K562 (cell line): ENCODE results near the gene ZBTB48. TPM values are rescaled to one million over a fixed set of nuclear protein-coding genes. Genes with fewer than 3 reads are reported as not detected.
A peak's percentile ranks its signal among the peaks of the same experiment; 100 is the strongest.

Experiments
- CEBPB ChIP-seq: fragments of 450-650 bp; IDR thresholded peaks from 2 replicates; pipeline ENCODE4 v1.6.1; 2016; ENCODE audit warnings: missing genetic modification characterization, missing compliant biosample characterization
- CEBPG ChIP-seq, 3 experiments: fragments of 200-800 bp in 1 of 3; sonication (Bioruptor generic) in 1 of 3; sonication (generic) in 1 of 3; formaldehyde crosslinking in 1 of 3; IDR thresholded peaks in 2 of 3; conservative IDR thresholded peaks in 1 of 3; 2 replicates each; pipeline versions ENCODE4 v1.6.1 to v1.8.0; 2016 to 2022; ENCODE audit warnings: missing compliant biosample characterization in 2 of 3, missing genetic modification characterization in 2 of 3, mild to moderate bottlenecking in 1 of 3, missing genetic modification reagents in 1 of 3
- EGR1 ChIP-seq: fragments of 450-650 bp; conservative IDR thresholded peaks from 2 replicates; pipeline ENCODE4 v1.6.1; 2017; ENCODE audit warnings: mild to moderate bottlenecking
- FOSL1 ChIP-seq: fragments of 200-800 bp; sonication (Bioruptor generic); conservative IDR thresholded peaks from 2 replicates; pipeline ENCODE4 v1.6.1; 2016; ENCODE audit warnings: missing genetic modification characterization, missing compliant biosample characterization
- GATA2 ChIP-seq: sonication (generic); formaldehyde crosslinking; IDR thresholded peaks from 2 replicates; pipeline ENCODE4 v1.4.0; 2020; ENCODE audit warnings: mild to moderate bottlenecking, missing genetic modification reagents
- HNRNPL ChIP-seq: fragments of 200-400 bp; formaldehyde crosslinking; IDR thresholded peaks from 2 replicates; pipeline ENCODE4 v1.6.1; 2017; ENCODE audit warnings: low read depth, mild to moderate bottlenecking, low read length
- MAZ ChIP-seq, 2 experiments: fragments of 450-650 bp in 1 of 2; sonication (generic) in 1 of 2; formaldehyde crosslinking; IDR thresholded peaks in 1 of 2; conservative IDR thresholded peaks in 1 of 2; 2 replicates each; pipeline versions ENCODE4 v1.4.0 to v1.5.0; 2020; ENCODE audit warnings: mild to moderate bottlenecking in 1 of 2, missing genetic modification reagents in 1 of 2
- RAD21 ChIP-seq, 2 experiments: fragments of 250-450 bp in 1 of 2; fragments of 450-650 bp in 1 of 2; sonication (Bioruptor Pico) in 1 of 2; formaldehyde crosslinking in 1 of 2; IDR thresholded peaks in 1 of 2; conservative IDR thresholded peaks in 1 of 2; 2 replicates each; pipeline versions ENCODE4 v1.4.0 to v1.8.0; 2020 to 2022; ENCODE audit warnings: mild to moderate bottlenecking in 2 of 2, moderate library complexity in 1 of 2
- SP1 ChIP-seq: sonication (generic); formaldehyde crosslinking; IDR thresholded peaks from 2 replicates; pipeline ENCODE4 v1.8.1; 2022; ENCODE audit warnings: mild to moderate bottlenecking, missing genetic modification reagents
- ZFP30 ChIP-seq: fragments of 250-450 bp; sonication (Bioruptor Pico); IDR thresholded peaks from 2 replicates; pipeline ENCODE4 v1.8.0; 2022; ENCODE audit warnings: moderate library complexity, mild to moderate bottlenecking, inconsistent platforms, borderline replicate concordance
- ZNF830 ChIP-seq: fragments of 250-450 bp; sonication (Bioruptor Pico); IDR thresholded peaks from 2 replicates; pipeline ENCODE4 v1.5.0; 2021; ENCODE audit warnings: mild to moderate bottlenecking
- polyA plus RNA-seq, 8 experiments: library from polyadenylated mRNA; depleted of rRNA in 4 of 8; stranded (reverse) in 5 of 8; unstranded in 3 of 8; fragments of >200 nt; fragmentation: Nextera tagmentation in 2 of 8; fragmentation: Illumina TruSeq in 1 of 8; extraction: Ambion mirVana in 2 of 8; extraction: Trizol in 1 of 8; gene quantifications; 2 replicates each; pipeline versions ENCODE4 v1.2.1 to v1.2.3, GENCODE V29; 2011 to 2014; ENCODE audit warnings: inconsistent platforms in 1 of 8, missing spikeins in 1 of 8
- total RNA-seq, 7 experiments: library from RNA; depleted of rRNA in 6 of 7; stranded (reverse); fragments of >200 nt in 6 of 7; fragmentation: Illumina TruSeq in 2 of 7; extraction: Trizol in 2 of 7; gene quantifications; 2 replicates each; pipeline versions ENCODE4 v1.2.1 to v1.2.3, GENCODE V29; 2011 to 2021; ENCODE audit warnings: low replicate concordance in 1 of 7
- TF ChIP-seq, protein P1 (sequence below), 2 experiments: fragments of 450-650 bp; conservative IDR thresholded peaks; 2 replicates each; pipeline ENCODE4 v1.6.1; 2017; ENCODE audit warnings: mild to moderate bottlenecking in 2 of 2, moderate library complexity in 2 of 2
- TF ChIP-seq, protein P2 (sequence below): fragments of 250-450 bp; sonication (Bioruptor Pico); IDR thresholded peaks from 2 replicates; pipeline ENCODE4 v1.4.0; 2020; ENCODE audit warnings: mild to moderate bottlenecking, moderate library complexity, borderline replicate concordance
- TF ChIP-seq, protein P3 (sequence below): fragments of 450-650 bp; IDR thresholded peaks from 2 replicates; pipeline ENCODE4 v1.6.1; 2016; ENCODE audit warnings: borderline replicate concordance
- TF ChIP-seq, protein P4 (sequence below): fragments of 450-650 bp; IDR thresholded peaks from 2 replicates; pipeline ENCODE4 v1.6.1; 2018; ENCODE audit not compliant: partially characterized antibody

ZBTB48 gene
- total and polyA plus RNA-seq, 9 of the 15 experiments (the other 6 are each of a cell fraction or from before 2014, with no cell fraction given): 1.9 to 66.9 (median 29.5) TPM

DNA sequence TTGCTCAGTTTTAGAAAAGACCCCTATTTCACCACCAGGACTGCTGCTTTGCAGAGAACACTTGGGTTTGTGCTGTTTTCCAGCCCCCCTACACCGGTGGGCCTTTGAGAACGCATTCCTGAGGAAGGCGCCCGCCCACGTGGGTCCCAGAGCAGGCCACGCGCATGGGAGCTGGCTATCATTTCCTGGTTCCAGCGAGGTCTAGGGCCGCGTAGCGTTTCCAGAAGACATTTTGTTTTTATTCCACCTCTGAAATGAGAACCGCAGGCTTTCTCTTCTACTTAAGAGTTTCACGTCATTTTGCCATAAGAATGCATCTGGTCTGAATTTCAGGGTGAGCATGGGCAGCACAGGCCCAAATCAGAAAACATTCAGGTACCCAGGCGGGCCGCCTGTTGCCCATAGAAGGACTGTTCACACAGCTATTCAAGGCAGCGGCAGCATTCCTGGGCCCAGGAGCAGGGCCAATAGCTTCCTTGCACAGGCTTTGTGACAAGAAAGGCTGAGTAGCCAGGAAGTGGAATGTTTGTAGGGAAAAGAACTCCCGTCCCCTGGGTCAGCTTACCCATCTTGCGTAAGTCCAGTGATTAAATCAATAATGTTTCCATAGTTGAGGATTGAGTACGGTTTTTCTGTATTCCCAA, 24.2 kb downstream of the ZBTB48 start (continued):
- TF ChIP-seq, protein P1, sequence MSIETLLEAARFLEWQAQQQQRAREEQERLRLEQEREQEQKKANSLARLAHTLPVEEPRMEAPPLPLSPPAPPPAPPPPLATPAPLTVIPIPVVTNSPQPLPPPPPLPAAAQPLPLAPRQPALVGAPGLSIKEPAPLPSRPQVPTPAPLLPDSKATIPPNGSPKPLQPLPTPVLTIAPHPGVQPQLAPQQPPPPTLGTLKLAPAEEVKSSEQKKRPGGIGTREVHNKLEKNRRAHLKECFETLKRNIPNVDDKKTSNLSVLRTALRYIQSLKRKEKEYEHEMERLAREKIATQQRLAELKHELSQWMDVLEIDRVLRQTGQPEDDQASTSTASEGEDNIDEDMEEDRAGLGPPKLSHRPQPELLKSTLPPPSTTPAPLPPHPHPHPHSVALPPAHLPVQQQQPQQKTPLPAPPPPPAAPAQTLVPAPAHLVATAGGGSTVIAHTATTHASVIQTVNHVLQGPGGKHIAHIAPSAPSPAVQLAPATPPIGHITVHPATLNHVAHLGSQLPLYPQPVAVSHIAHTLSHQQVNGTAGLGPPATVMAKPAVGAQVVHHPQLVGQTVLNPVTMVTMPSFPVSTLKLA (conservative IDR thresholded peaks at IDR 0.05): peak; percentile 97 to 98
- 0 out of 2 replicates have a peak, but pooled peaks have one; percentile 19 for TF ChIP-seq CEBPG (CRISPR knock-in tag; IDR thresholded peaks at IDR 0.05)
- TF ChIP-seq CEBPG (tag; conservative IDR thresholded peaks at IDR 0.05 in 1 of 2, IDR thresholded peaks at IDR 0.05 in 1 of 2): 0 out of 4 replicates have a peak, but pooled peaks have one; percentile 32 to 35
- TF ChIP-seq, protein P2, sequence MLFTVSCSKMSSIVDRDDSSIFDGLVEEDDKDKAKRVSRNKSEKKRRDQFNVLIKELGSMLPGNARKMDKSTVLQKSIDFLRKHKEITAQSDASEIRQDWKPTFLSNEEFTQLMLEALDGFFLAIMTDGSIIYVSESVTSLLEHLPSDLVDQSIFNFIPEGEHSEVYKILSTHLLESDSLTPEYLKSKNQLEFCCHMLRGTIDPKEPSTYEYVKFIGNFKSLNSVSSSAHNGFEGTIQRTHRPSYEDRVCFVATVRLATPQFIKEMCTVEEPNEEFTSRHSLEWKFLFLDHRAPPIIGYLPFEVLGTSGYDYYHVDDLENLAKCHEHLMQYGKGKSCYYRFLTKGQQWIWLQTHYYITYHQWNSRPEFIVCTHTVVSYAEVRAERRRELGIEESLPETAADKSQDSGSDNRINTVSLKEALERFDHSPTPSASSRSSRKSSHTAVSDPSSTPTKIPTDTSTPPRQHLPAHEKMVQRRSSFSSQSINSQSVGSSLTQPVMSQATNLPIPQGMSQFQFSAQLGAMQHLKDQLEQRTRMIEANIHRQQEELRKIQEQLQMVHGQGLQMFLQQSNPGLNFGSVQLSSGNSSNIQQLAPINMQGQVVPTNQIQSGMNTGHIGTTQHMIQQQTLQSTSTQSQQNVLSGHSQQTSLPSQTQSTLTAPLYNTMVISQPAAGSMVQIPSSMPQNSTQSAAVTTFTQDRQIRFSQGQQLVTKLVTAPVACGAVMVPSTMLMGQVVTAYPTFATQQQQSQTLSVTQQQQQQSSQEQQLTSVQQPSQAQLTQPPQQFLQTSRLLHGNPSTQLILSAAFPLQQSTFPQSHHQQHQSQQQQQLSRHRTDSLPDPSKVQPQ (CRISPR knock-in tag): peak; percentile 26; the same call in 1 of the 2 replicates
- TF ChIP-seq, protein P3, sequence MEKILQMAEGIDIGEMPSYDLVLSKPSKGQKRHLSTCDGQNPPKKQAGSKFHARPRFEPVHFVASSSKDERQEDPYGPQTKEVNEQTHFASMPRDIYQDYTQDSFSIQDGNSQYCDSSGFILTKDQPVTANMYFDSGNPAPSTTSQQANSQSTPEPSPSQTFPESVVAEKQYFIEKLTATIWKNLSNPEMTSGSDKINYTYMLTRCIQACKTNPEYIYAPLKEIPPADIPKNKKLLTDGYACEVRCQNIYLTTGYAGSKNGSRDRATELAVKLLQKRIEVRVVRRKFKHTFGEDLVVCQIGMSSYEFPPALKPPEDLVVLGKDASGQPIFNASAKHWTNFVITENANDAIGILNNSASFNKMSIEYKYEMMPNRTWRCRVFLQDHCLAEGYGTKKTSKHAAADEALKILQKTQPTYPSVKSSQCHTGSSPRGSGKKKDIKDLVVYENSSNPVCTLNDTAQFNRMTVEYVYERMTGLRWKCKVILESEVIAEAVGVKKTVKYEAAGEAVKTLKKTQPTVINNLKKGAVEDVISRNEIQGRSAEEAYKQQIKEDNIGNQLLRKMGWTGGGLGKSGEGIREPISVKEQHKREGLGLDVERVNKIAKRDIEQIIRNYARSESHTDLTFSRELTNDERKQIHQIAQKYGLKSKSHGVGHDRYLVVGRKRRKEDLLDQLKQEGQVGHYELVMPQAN: peak; percentile 95; the same call in 1 of the 2 replicates
- TF ChIP-seq RAD21 (CRISPR knock-in tag; conservative IDR thresholded peaks at IDR 0.05 in 1 of 2, IDR thresholded peaks at IDR 0.05 in 1 of 2): peak in 1 of 2 experiments; percentile 44; a peak in 3 of 4 replicates
- no peak for TF ChIP-seq GATA2 (CRISPR knock-in tag)
- no peak for TF ChIP-seq FOSL1 (tag)
- peak; percentile 83 for TF ChIP-seq EGR1
- TF ChIP-seq, protein P4, sequence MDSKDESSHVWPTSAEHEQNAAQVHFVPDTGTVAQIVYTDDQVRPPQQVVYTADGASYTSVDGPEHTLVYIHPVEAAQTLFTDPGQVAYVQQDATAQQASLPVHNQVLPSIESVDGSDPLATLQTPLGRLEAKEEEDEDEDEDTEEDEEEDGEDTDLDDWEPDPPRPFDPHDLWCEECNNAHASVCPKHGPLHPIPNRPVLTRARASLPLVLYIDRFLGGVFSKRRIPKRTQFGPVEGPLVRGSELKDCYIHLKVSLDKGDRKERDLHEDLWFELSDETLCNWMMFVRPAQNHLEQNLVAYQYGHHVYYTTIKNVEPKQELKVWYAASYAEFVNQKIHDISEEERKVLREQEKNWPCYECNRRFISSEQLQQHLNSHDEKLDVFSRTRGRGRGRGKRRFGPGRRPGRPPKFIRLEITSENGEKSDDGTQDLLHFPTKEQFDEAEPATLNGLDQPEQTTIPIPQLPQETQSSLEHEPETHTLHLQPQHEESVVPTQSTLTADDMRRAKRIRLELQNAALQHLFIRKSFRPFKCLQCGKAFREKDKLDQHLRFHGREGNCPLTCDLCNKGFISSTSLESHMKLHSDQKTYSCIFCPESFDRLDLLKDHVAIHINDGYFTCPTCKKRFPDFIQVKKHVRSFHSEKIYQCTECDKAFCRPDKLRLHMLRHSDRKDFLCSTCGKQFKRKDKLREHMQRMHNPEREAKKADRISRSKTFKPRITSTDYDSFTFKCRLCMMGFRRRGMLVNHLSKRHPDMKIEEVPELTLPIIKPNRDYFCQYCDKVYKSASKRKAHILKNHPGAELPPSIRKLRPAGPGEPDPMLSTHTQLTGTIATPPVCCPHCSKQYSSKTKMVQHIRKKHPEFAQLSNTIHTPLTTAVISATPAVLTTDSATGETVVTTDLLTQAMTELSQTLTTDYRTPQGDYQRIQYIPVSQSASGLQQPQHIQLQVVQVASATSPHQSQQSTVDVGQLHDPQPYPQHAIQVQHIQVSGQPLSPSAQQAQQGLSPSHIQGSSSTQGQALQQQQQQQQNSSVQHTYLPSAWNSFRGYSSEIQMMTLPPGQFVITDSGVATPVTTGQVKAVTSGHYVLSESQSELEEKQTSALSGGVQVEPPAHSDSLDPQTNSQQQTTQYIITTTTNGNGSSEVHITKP: no peak
- peak; percentile 84 for TF ChIP-seq CEBPB
- TF ChIP-seq ZFP30 (CRISPR knock-in tag): no peak
- peak; percentile 30; the same call in 1 of the 2 replicates for TF ChIP-seq ZNF830 (CRISPR knock-in tag)
- no peak for TF ChIP-seq HNRNPL
- peak; percentile 54 to 82 for TF ChIP-seq MAZ (CRISPR knock-in tag; conservative IDR thresholded peaks at IDR 0.05 in 1 of 2, IDR thresholded peaks at IDR 0.05 in 1 of 2)
- no peak; the same call in 1 of the 2 replicates for TF ChIP-seq SP1 (CRISPR knock-in tag)
